Breast epithelium (tissue), 4 donors: ENCODE measurements around the gene ADD2. TPM values are rescaled to one million over a fixed set of nuclear protein-coding genes. Genes with fewer than 3 reads are reported as not detected.
"Not testable (repeated sequence)": the region's sequence is repeated elsewhere in the genome, so short reads cannot be mapped to it uniquely, and the experiment has no call there.

Experiments used
- DNase-seq, 2 donors: peaks; one replicate each; pipeline ENCODE4 v3.0.0-alpha.2; 2019; ENCODE audit warnings: low spot score in 2 of 2
- H3K27ac ChIP-seq, 2 donors: fragments of 200-600 bp; sonication (generic) in 1 of 2; one replicate each; pipeline ENCODE4 v1.5.1; 2016 to 2019; ENCODE audit warnings: mild to moderate bottlenecking in 1 of 2
- H3K27me3 ChIP-seq, 2 donors: fragments of 200-600 bp; sonication (generic) in 1 of 2; one replicate each; pipeline versions ENCODE4 v1.5.1 to v1.6.0; 2017 to 2019; ENCODE audit warnings: control low read depth in 1 of 2, mild to moderate bottlenecking in 1 of 2
- H3K36me3 ChIP-seq: fragments of 200-600 bp; one replicate; pipeline ENCODE4 v1.5.1; 2019
- H3K4me1 ChIP-seq, 2 donors: fragments of 200-600 bp; sonication (generic); one replicate each; pipeline ENCODE4 v1.5.1; 2016 to 2019; ENCODE audit warnings: control low read depth in 1 of 2
- H3K4me3 ChIP-seq, 3 donors: fragments of 200-600 bp; sonication (generic); 1 replicate in 2 of 3; 2 replicates in 1 of 3; pipeline ENCODE4 v1.5.1; 2016 to 2019; ENCODE audit warnings: mild to moderate bottlenecking in 3 of 3, moderate library complexity in 2 of 3
- H3K9me3 ChIP-seq, 2 donors: fragments of 200-600 bp; sonication (generic) in 1 of 2; one replicate each; pipeline ENCODE4 v1.5.1; 2016 to 2019; ENCODE audit warnings: control low read depth in 1 of 2
- POLR2A ChIP-seq: fragments of 450-650 bp; IDR thresholded peaks from one replicate; pipeline ENCODE4 v1.6.1; 2016; ENCODE audit warnings: antibody characterized with exemption, mild to moderate bottlenecking, moderate library complexity
- POLR2AphosphoS5 ChIP-seq, 3 donors: sonication (generic); formaldehyde crosslinking; IDR thresholded peaks; one replicate each; pipeline ENCODE4 v1.6.1; 2017; ENCODE audit warnings: antibody characterized with exemption in 3 of 3
- intact Hi-C: fragments of 100-400 bp; cut with DNase I; formaldehyde crosslinking; loops from one replicate; pipeline ENCODE4 v1.15.1; 2023; ENCODE audit warnings: low total_unique reads
- total RNA-seq, 3 donors: library from RNA; depleted of rRNA; stranded (reverse); fragments of >200 nt; gene quantifications; one replicate each; pipeline ENCODE4 v1.1.0, GENCODE V29; 2016
- TF ChIP-seq, protein P1 (sequence below), 3 donors: fragments of 450-650 bp; IDR thresholded peaks; one replicate each; pipeline ENCODE4 v1.5.1; 2016 to 2017; ENCODE audit warnings: antibody characterized with exemption in 3 of 3, mild to moderate bottlenecking in 3 of 3, moderate library complexity in 3 of 3

The ADD2 gene
- total RNA-seq, 3 donors from 2014 or later: 1.3 to 2.3 (median 1.9) TPM

- Histone ChIP-seq H3K27me3 (no peaks in the 10 kb centered on the region), H3K27ac (no peak overlapping the region), H3K36me3 (no peaks in the 10 kb centered on the region), H3K4me1 (no peaks in the 10 kb centered on the region), H3K9me3 (no peaks in the 10 kb centered on the region), H3K4me3 (no peak overlapping the region)
- TF ChIP-seq POLR2A: no peak
- TF ChIP-seq, protein P1, sequence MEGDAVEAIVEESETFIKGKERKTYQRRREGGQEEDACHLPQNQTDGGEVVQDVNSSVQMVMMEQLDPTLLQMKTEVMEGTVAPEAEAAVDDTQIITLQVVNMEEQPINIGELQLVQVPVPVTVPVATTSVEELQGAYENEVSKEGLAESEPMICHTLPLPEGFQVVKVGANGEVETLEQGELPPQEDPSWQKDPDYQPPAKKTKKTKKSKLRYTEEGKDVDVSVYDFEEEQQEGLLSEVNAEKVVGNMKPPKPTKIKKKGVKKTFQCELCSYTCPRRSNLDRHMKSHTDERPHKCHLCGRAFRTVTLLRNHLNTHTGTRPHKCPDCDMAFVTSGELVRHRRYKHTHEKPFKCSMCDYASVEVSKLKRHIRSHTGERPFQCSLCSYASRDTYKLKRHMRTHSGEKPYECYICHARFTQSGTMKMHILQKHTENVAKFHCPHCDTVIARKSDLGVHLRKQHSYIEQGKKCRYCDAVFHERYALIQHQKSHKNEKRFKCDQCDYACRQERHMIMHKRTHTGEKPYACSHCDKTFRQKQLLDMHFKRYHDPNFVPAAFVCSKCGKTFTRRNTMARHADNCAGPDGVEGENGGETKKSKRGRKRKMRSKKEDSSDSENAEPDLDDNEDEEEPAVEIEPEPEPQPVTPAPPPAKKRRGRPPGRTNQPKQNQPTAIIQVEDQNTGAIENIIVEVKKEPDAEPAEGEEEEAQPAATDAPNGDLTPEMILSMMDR (IDR thresholded peaks at IDR 0.05): no peak
- no peak for TF ChIP-seq POLR2AphosphoS5 (IDR thresholded peaks at IDR 0.05)
- no peak for DNase-seq
- intact Hi-C loops: no loop called here
These were observed 21.7 kb downstream of the ADD2 start for GRCh38 chr2:70746094-70746974.

DNA sequence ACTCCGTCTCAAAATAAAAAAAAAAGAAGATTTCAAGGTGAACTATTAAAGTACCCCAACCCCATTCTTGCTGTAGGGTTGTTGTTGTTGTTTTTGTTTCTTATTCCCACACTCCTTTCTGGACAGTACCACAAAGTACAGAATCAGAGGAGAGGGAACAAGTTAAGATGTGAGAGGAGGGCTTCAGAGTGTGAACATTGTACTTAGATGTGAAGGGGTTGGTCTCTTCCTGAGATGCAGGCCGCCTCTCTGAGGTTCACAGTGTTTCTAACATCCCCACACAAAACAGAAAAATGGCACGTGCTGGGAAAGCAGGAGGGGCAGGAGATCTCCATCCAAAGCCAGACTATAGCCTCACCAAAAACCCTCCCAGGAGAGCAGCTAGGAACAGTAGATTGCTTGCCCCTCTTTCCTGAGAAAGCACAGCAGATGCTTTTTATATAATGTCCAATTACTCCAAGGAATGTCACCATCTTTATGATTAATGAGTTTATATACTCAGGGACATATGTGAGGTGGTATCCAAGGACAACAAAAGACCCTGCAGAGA, 22.6 kb downstream of the ADD2 start:
- H3K4me1 ChIP-seq: no peaks in the 10 kb centered on the region

GRCh38 chr2:70744397-70744796, 23.6 kb downstream of the ADD2 start:
- H3K27me3 ChIP-seq: no peaks in the 10 kb centered on the region
- no peak overlapping the region for H3K27ac ChIP-seq
- H3K4me1 ChIP-seq: no peaks in the 10 kb centered on the region
- H3K4me3 ChIP-seq: no peak overlapping the region
- no peaks in the 10 kb centered on the region for H3K9me3 ChIP-seq
- TF ChIP-seq POLR2AphosphoS5 (IDR thresholded peaks at IDR 0.05) (no peak), POLR2A (no peak)
- TF ChIP-seq, protein P1 (IDR thresholded peaks at IDR 0.05): no peak
- intact Hi-C loops: no loop called here
- no peaks in the 10 kb centered on the region for H3K36me3 ChIP-seq
- DNase-seq: no peak

More for the DNA sequence above, 22.6 kb downstream of the ADD2 start:
- TF ChIP-seq POLR2AphosphoS5 (IDR thresholded peaks at IDR 0.05) (no peak), POLR2A (no peak)
- TF ChIP-seq, protein P1 (IDR thresholded peaks at IDR 0.05): no peak
- intact Hi-C loops: no loop called here
- H3K27ac ChIP-seq: no peak overlapping the region
- no peak for DNase-seq
- no peaks in the 10 kb centered on the region for H3K9me3 ChIP-seq
- H3K27me3 ChIP-seq: no peaks in the 10 kb centered on the region
- H3K4me3 ChIP-seq: no peak overlapping the region
- H3K36me3 ChIP-seq: no peaks in the 10 kb centered on the region

- H3K9me3 ChIP-seq: no peaks in the 10 kb centered on the region
- no peak overlapping the region for H3K4me3 ChIP-seq
- no peaks in the 10 kb centered on the region for H3K36me3 ChIP-seq
- no peaks in the 10 kb centered on the region for H3K4me1 ChIP-seq
- intact Hi-C loops: no loop called here
- no peak for TF ChIP-seq POLR2AphosphoS5 (IDR thresholded peaks at IDR 0.05)
- TF ChIP-seq, protein P1 (IDR thresholded peaks at IDR 0.05): no peak
- no peaks in the 10 kb centered on the region for H3K27me3 ChIP-seq
- no peak for DNase-seq
- no peak overlapping the region for H3K27ac ChIP-seq
These were observed 24.3 kb downstream of the ADD2 start for GRCh38 chr2:70743677-70744076.

- Histone ChIP-seq H3K4me3 (no peak overlapping the region), H3K36me3 (no peaks in the 10 kb centered on the region), H3K27ac (no peak overlapping the region), H3K4me1 (no peaks in the 10 kb centered on the region), H3K9me3 (no peaks in the 10 kb centered on the region), H3K27me3 (no peaks in the 10 kb centered on the region)
- DNase-seq: no peak
- intact Hi-C loops: no loop called here
- TF ChIP-seq POLR2A: no peak
- TF ChIP-seq, protein P1 (IDR thresholded peaks at IDR 0.05): no peak
- TF ChIP-seq POLR2AphosphoS5 (IDR thresholded peaks at IDR 0.05): no peak
These were observed 24.9 kb downstream of the ADD2 start for GRCh38 chr2:70743068-70743467.

DNA sequence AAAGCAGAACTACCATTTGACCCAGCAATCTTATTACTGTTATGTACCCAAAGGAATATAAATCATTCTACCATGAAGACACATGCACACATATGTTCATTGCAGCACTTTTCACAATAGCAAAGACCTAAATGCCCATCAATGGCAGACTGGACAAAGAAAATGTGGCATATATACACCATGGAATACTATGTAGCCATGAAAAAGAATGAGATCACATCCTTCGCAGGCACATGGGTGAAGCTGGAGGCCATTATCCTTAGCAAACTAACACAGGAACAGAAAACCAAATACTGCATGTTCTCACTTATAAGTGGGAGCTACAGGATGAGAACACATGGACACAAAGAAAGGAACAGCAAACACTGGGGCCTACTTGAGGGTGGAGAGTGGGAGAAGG, 28.5 kb downstream of the ADD2 start:
- H3K4me3 ChIP-seq, DNase-seq, H3K9me3 ChIP-seq, H3K36me3 ChIP-seq, H3K4me1 ChIP-seq, H3K27ac ChIP-seq, intact Hi-C loops, H3K27me3 ChIP-seq: not testable (repeated sequence)
